CD1c-positive myeloid dendritic cell (primary cell): ENCODE results near the gene DCTN3.

Experiments
- DNase-seq: peaks from one replicate; pipeline ENCODE4 v3.0.0-alpha.2; 2016; ENCODE audit errors: extremely low spot score

DCTN3 gene

GRCh38 chr9:34590381-34591247, 29.7 kb downstream of the DCTN3 start:
- peak; percentile 39 for DNase-seq

- DNase-seq: no peak
These were observed 30.5 kb downstream of the DCTN3 start, which contains the start of gene CNTFR for GRCh38 chr9:34589636-34590380. TSS of gene CNTFR (minus strand) at chr9:34589724. CDS start at chr9:34568981, 20,743 bp downstream.

GRCh38 chr9:34588671-34589635, 31.3 kb downstream of the DCTN3 start:
- no peak for DNase-seq

- no peak for DNase-seq
These were observed 33.0 kb downstream of the DCTN3 start for GRCh38 chr9:34587271-34587670.

- no peak for DNase-seq
These were observed 34.2 kb downstream of the DCTN3 start for GRCh38 chr9:34585946-34586669.

- no peak for DNase-seq
These were observed 35.3 kb downstream of the DCTN3 start for GRCh38 chr9:34584970-34585369.

- no peak for DNase-seq
These were observed 37.5 kb downstream of the DCTN3 start for GRCh38 chr9:34582787-34583186.

GRCh38 chr9:34581318-34581717, 39.0 kb downstream of the DCTN3 start:
- no peak for DNase-seq

GRCh38 chr9:34580358-34580757, 39.9 kb downstream of the DCTN3 start:
- no peak for DNase-seq

- no peak for DNase-seq
These were observed 40.5 kb downstream of the DCTN3 start for GRCh38 chr9:34579808-34580163.

GRCh38 chr9:34579104-34579807, 41.0 kb downstream of the DCTN3 start:
- no peak for DNase-seq

- no peak for DNase-seq
These were observed 41.8 kb downstream of the DCTN3 start for GRCh38 chr9:34578241-34579103.

GRCh38 chr9:34577400-34578240, 42.7 kb downstream of the DCTN3 start:
- DNase-seq: no peak

- DNase-seq: no peak
These were observed 43.5 kb downstream of the DCTN3 start for GRCh38 chr9:34576597-34577399.

- DNase-seq: no peak
These were observed 44.3 kb downstream of the DCTN3 start for GRCh38 chr9:34575862-34576596.

- no peak for DNase-seq
These were observed 45.1 kb downstream of the DCTN3 start for GRCh38 chr9:34575241-34575640.

- DNase-seq: no peak
These were observed 45.7 kb downstream of the DCTN3 start for GRCh38 chr9:34574571-34574970.
